Measurements from ENCODE around the gene KRT20.

The KRT20 gene

DNA sequence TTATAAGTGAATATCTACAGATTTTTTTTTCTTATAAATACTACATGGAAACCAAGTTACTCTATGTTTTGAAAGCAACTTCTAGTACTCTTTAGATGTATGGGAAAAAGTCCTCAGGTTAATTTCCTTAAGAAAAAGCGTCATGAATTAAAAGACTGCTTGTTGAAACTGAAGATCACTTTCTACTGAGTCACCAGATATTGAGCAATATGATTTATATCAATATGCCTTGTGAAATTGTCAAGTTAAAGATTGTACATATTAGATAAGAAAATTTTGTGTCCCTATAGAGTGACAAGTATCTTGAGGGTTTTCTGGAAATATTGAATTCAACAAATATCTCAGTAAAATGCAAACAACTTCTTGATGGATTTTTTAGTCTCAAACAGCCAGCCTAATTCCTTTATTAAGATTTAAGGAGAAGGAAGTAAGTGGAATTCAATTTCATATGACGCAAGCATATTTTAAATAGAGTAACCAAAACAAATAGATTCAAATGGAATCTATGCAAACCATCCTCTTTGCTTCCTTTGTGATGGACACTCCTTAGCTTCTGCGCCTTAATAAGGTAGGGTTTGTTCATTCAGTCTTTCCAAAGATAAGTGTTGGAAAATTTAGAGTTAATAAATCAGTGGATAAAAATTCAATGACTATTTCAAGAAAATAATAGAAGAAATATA, 34.6 kb downstream of the KRT20 start:
- no peak overlapping the region for H3K4me2 ChIP-seq (ENCODE audit: low read depth, low read length)

GRCh38 chr17:40849723-40850122, 35.3 kb downstream of the KRT20 start:
- H3K27ac ChIP-seq (ENCODE audit: low read length) = no peak overlapping the region
- no peaks in the 10 kb centered on the region for H3K9me2 ChIP-seq (replicated peaks; ENCODE audit: insufficient read depth, low read length)
- no peaks in the 10 kb centered on the region for H3K79me2 ChIP-seq (ENCODE audit: low read length)
- H3K4me2 ChIP-seq (ENCODE audit: low read depth, low read length) = no peak overlapping the region
- H3K36me3 ChIP-seq (replicated peaks; ENCODE audit: insufficient read depth, low read length) = no peaks in the 10 kb centered on the region
- no peak overlapping the region for H3K4me3 ChIP-seq (ENCODE audit: low read length)
- TF ChIP-seq EZH2 (optimal IDR thresholded peaks at IDR 0.05; ENCODE audit: low read depth, low read length) (no peak), EZH2phosphoT487 (IDR thresholded peaks at IDR 0.05; ENCODE audit: low read length) (no peak), CTCF (IDR thresholded peaks at IDR 0.05; ENCODE audit: low read length) (no peak)
- H2AFZ ChIP-seq (ENCODE audit: low read length) = no peak overlapping the region
- no peak for DNase-seq
- H4K20me1 ChIP-seq (ENCODE audit: insufficient read depth, low read length) = no peaks in the 10 kb centered on the region
- H3K4me1 ChIP-seq (ENCODE audit: low read length) = peaks cover 14% of the 10 kb centered on the region
- H3K9ac ChIP-seq (ENCODE audit: low read length) = no peak overlapping the region
- H3F3A ChIP-seq (ENCODE audit: insufficient read depth, low read length) = 0 out of 2 replicates have a peak, but pooled peaks cover 2% of the 10 kb centered on the region
- H3K27me3 ChIP-seq (replicated peaks; ENCODE audit: insufficient read depth, low read length) = no peaks in the 10 kb centered on the region
- H3K9me3 ChIP-seq (replicated peaks; ENCODE audit: insufficient read depth, low read length) = no peaks in the 10 kb centered on the region

More for the DNA sequence above, 34.6 kb downstream of the KRT20 start:
- DNase-seq = no peak
- H3K9me3 ChIP-seq (replicated peaks; ENCODE audit: insufficient read depth, low read length) = no peaks in the 10 kb centered on the region
- TF ChIP-seq EZH2phosphoT487 (IDR thresholded peaks at IDR 0.05; ENCODE audit: low read length) (no peak), CTCF (IDR thresholded peaks at IDR 0.05; ENCODE audit: low read length) (no peak), EZH2 (optimal IDR thresholded peaks at IDR 0.05; ENCODE audit: low read depth, low read length) (no peak)
- H3K27ac ChIP-seq (ENCODE audit: low read length) = no peak overlapping the region
- no peak overlapping the region for H3K9ac ChIP-seq (ENCODE audit: low read length)
- no peaks in the 10 kb centered on the region for H3K36me3 ChIP-seq (replicated peaks; ENCODE audit: insufficient read depth, low read length)
- no peaks in the 10 kb centered on the region for H3K9me2 ChIP-seq (replicated peaks; ENCODE audit: insufficient read depth, low read length)
- 0 out of 2 replicates have a peak, but pooled peaks cover 2% of the 10 kb centered on the region for H3F3A ChIP-seq (ENCODE audit: insufficient read depth, low read length)
- no peak overlapping the region for H3K4me3 ChIP-seq (ENCODE audit: low read length)
- H3K79me2 ChIP-seq (ENCODE audit: low read length) = no peaks in the 10 kb centered on the region
- peaks cover 14% of the 10 kb centered on the region for H3K4me1 ChIP-seq (ENCODE audit: low read length)
- H3K27me3 ChIP-seq (replicated peaks; ENCODE audit: insufficient read depth, low read length) = no peaks in the 10 kb centered on the region
- no peaks in the 10 kb centered on the region for H4K20me1 ChIP-seq (ENCODE audit: insufficient read depth, low read length)
- no peak overlapping the region for H2AFZ ChIP-seq (ENCODE audit: low read length)

- H3K4me1 ChIP-seq (ENCODE audit: low read length) = peaks cover 14% of the 10 kb centered on the region
- H3K27ac ChIP-seq (ENCODE audit: low read length) = no peak overlapping the region
- H3K79me2 ChIP-seq (ENCODE audit: low read length) = no peaks in the 10 kb centered on the region
- no peak overlapping the region for H3K4me3 ChIP-seq (ENCODE audit: low read length)
- H3F3A ChIP-seq (ENCODE audit: insufficient read depth, low read length) = 0 out of 2 replicates have a peak, but pooled peaks cover 2% of the 10 kb centered on the region
- peak; percentile 45 for DNase-seq
- TF ChIP-seq EZH2 (optimal IDR thresholded peaks at IDR 0.05; ENCODE audit: low read depth, low read length) = no peak
- no peak for TF ChIP-seq EZH2phosphoT487 (IDR thresholded peaks at IDR 0.05; ENCODE audit: low read length)
- TF ChIP-seq CTCF (IDR thresholded peaks at IDR 0.05; ENCODE audit: low read length) = no peak
- no peaks in the 10 kb centered on the region for H3K9me2 ChIP-seq (replicated peaks; ENCODE audit: insufficient read depth, low read length)
- H4K20me1 ChIP-seq (ENCODE audit: insufficient read depth, low read length) = no peaks in the 10 kb centered on the region
- H3K9ac ChIP-seq (ENCODE audit: low read length) = no peak overlapping the region
- no peaks in the 10 kb centered on the region for H3K36me3 ChIP-seq (replicated peaks; ENCODE audit: insufficient read depth, low read length)
- peak overlapping the region; percentile 46; the same call in 1 of the 2 replicates for H3K4me2 ChIP-seq (ENCODE audit: low read depth, low read length)
- H3K9me3 ChIP-seq (replicated peaks; ENCODE audit: insufficient read depth, low read length) = no peaks in the 10 kb centered on the region
- no peak overlapping the region for H2AFZ ChIP-seq (ENCODE audit: low read length)
- no peaks in the 10 kb centered on the region for H3K27me3 ChIP-seq (replicated peaks; ENCODE audit: insufficient read depth, low read length)
These were observed 36.3 kb downstream of the KRT20 start for GRCh38 chr17:40848583-40849235.

Data from MM.1S (cell line).